Esophagus muscularis mucosa (tissue), 4 donors: ENCODE results near the gene NUP50.

Experiments used
- EP300 ChIP-seq: sonication (generic); formaldehyde crosslinking; IDR thresholded peaks from one replicate; pipeline ENCODE4 v1.6.1; 2017; ENCODE audit warnings: antibody characterized with exemption
- POLR2A ChIP-seq: fragments of 450-650 bp; IDR thresholded peaks from one replicate; pipeline ENCODE4 v1.6.1; 2017; ENCODE audit warnings: antibody characterized with exemption, moderate library complexity, mild to moderate bottlenecking, low read depth
- POLR2AphosphoS5 ChIP-seq, 2 donors: sonication (generic); formaldehyde crosslinking; IDR thresholded peaks; one replicate each; pipeline ENCODE4 v1.6.1; 2017; ENCODE audit warnings: antibody characterized with exemption in 2 of 2
- TF ChIP-seq, protein P1 (sequence below), 3 experiments: fragments of 200-600 bp in 2 of 3; fragments of 450-650 bp in 1 of 3; sonication (generic) in 2 of 3; IDR thresholded peaks; one replicate each; pipeline ENCODE4 v1.5.1; 2017 to 2019; ENCODE audit warnings: antibody characterized with exemption in 3 of 3, mild to moderate bottlenecking in 2 of 3, moderate library complexity in 1 of 3

DNA sequence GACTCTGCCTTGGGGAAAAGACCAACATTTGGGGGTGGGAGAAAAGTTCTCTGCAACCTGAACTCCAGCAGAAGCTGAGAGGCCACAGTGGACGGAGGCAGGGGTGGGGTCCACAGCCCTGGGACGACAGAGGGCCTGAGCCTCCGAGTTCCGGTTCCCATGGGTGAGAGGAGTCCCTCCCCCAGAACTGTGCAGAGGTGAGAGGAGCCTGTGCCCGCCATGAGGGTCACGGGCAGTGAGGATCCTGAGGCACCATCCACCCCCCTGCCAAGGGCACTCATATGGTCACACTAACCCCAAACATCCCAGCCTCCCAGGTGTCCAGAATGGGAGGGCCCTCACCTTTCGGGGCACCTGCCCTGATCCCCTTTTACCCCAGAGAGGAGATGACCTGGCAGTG, 46.4 kb downstream of the NUP50 start:
- TF ChIP-seq POLR2AphosphoS5 (IDR thresholded peaks at IDR 0.05) (no peak), EP300 (no peak), POLR2A (no peak)
- TF ChIP-seq, protein P1, sequence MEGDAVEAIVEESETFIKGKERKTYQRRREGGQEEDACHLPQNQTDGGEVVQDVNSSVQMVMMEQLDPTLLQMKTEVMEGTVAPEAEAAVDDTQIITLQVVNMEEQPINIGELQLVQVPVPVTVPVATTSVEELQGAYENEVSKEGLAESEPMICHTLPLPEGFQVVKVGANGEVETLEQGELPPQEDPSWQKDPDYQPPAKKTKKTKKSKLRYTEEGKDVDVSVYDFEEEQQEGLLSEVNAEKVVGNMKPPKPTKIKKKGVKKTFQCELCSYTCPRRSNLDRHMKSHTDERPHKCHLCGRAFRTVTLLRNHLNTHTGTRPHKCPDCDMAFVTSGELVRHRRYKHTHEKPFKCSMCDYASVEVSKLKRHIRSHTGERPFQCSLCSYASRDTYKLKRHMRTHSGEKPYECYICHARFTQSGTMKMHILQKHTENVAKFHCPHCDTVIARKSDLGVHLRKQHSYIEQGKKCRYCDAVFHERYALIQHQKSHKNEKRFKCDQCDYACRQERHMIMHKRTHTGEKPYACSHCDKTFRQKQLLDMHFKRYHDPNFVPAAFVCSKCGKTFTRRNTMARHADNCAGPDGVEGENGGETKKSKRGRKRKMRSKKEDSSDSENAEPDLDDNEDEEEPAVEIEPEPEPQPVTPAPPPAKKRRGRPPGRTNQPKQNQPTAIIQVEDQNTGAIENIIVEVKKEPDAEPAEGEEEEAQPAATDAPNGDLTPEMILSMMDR (IDR thresholded peaks at IDR 0.05), result no peak
